AG09309 (cell line): ENCODE results near the gene MTCL1.

Experiments
- DNase-seq: peaks from one replicate; pipeline ENCODE4 v3.0.0-alpha.2; 2010; ENCODE audit warnings: low read depth
- H3K4me3 ChIP-seq: 2 replicates; pipeline ENCODE4 v1.5.1; 2011; ENCODE audit warnings: mild to moderate bottlenecking, low read depth, low read length, moderate library complexity; ENCODE audit not compliant: control insufficient read depth
- TF ChIP-seq, protein P1 (sequence below): IDR thresholded peaks from 2 replicates; pipeline ENCODE4 v1.5.1; 2011; ENCODE audit warnings: mild to moderate bottlenecking, low read depth, low read length, inconsistent platforms; ENCODE audit not compliant: insufficient read depth, control insufficient read depth; ENCODE audit errors: missing control alignments

Gene MTCL1

GRCh38 chr18:8825273-8825672 lies 119.9 kb downstream of the MTCL1 start:
- DNase-seq: no peak
- TF ChIP-seq, protein P1, sequence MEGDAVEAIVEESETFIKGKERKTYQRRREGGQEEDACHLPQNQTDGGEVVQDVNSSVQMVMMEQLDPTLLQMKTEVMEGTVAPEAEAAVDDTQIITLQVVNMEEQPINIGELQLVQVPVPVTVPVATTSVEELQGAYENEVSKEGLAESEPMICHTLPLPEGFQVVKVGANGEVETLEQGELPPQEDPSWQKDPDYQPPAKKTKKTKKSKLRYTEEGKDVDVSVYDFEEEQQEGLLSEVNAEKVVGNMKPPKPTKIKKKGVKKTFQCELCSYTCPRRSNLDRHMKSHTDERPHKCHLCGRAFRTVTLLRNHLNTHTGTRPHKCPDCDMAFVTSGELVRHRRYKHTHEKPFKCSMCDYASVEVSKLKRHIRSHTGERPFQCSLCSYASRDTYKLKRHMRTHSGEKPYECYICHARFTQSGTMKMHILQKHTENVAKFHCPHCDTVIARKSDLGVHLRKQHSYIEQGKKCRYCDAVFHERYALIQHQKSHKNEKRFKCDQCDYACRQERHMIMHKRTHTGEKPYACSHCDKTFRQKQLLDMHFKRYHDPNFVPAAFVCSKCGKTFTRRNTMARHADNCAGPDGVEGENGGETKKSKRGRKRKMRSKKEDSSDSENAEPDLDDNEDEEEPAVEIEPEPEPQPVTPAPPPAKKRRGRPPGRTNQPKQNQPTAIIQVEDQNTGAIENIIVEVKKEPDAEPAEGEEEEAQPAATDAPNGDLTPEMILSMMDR: no peak
- H3K4me3 ChIP-seq: no peak overlapping the region

DNA sequence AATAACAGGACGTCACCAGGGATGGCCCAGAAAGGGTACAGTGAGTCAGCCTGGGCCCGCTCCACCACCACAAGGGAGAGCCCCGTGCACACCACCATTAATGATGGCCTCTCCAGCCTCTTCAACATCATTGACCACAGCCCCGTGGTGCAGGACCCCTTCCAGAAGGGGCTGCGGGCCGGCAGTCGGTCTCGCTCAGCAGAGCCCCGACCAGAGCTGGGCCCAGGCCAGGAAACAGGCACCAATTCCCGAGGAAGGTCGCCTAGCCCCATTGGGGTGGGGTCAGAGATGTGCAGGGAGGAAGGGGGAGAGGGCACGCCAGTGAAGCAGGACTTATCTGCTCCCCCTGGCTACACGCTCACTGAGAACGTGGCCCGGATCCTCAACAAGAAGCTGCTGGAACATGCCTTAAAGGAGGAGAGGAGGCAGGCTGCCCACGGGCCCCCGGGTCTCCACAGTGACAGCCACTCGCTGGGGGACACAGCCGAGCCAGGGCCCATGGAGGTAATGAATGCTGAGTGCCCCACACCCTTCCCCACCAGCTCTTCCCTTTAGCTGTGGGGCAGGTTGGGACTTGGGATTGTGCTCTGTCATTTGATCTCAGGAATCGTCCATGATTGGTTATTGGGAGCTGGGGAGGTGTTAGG lies 120.5 kb downstream of the MTCL1 start:
- TF ChIP-seq, protein P1: no peak
- DNase-seq: no peak
- no peak overlapping the region for H3K4me3 ChIP-seq

DNA sequence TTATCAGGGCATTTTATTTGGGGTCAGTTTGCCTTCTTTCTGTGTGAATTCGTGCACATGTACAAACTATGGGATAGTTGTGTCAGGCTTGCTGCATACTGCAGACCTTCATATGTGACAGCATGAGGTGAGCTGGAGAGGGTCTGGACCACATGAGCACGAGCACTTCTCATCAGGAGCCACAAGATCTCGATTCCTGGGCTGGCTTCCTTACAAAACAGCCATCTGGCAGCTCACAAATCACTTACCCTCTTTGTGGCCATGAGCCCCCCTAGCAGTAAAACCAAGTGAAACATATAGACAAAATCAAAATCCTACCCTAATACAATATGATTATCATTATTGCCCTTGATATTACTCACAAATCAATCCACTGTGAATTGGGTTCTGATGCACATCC lies 121.2 kb downstream of the MTCL1 start:
- DNase-seq: no peak
- no peak overlapping the region for H3K4me3 ChIP-seq
- TF ChIP-seq, protein P1: no peak

GRCh38 chr18:8826971-8827370 lies 121.6 kb downstream of the MTCL1 start:
- H3K4me3 ChIP-seq: no peak overlapping the region
- DNase-seq: no peak
- TF ChIP-seq, protein P1: no peak

GRCh38 chr18:8828300-8828699 lies 122.9 kb downstream of the MTCL1 start:
- TF ChIP-seq, protein P1: no peak
- DNase-seq: no peak
- H3K4me3 ChIP-seq: no peak overlapping the region

- no peak overlapping the region for H3K4me3 ChIP-seq
- TF ChIP-seq, protein P1: no peak
- no peak for DNase-seq
These were observed 123.4 kb downstream of the MTCL1 start for GRCh38 chr18:8828798-8829197.
